Measurements from ENCODE around the gene VIM. TPM values are rescaled to one million over a fixed set of nuclear protein-coding genes. Genes with fewer than 3 reads are reported as not detected.

VIM gene
- total RNA-seq, 1 donor from 2014 or later, result 115 TPM

DNA sequence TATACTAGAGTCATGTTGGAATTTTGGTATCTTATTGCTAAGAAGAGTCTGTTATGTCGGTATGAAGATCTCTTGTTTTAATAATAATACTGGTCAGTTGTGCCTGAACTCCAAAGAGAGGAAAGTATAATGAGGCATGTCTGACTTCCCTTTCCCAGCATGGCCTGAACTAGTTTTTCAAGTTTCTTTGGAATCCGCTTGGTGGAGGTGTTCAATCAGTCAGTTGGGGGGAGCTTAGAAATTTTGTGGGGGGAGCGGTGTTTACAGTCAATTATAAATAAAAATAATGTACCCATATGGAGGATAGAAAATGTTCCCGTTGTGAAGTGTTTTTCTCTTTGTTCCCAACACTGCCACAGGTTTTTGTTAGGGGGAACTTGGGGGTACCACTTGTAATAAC is 25.0 kb upstream of the VIM start:
- H3K4me3 ChIP-seq (ENCODE audit: low read depth, low read length), result no peak overlapping the region
- TF ChIP-seq, protein P1, sequence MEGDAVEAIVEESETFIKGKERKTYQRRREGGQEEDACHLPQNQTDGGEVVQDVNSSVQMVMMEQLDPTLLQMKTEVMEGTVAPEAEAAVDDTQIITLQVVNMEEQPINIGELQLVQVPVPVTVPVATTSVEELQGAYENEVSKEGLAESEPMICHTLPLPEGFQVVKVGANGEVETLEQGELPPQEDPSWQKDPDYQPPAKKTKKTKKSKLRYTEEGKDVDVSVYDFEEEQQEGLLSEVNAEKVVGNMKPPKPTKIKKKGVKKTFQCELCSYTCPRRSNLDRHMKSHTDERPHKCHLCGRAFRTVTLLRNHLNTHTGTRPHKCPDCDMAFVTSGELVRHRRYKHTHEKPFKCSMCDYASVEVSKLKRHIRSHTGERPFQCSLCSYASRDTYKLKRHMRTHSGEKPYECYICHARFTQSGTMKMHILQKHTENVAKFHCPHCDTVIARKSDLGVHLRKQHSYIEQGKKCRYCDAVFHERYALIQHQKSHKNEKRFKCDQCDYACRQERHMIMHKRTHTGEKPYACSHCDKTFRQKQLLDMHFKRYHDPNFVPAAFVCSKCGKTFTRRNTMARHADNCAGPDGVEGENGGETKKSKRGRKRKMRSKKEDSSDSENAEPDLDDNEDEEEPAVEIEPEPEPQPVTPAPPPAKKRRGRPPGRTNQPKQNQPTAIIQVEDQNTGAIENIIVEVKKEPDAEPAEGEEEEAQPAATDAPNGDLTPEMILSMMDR (IDR thresholded peaks at IDR 0.05; ENCODE audit: insufficient read depth, low read length, severe bottlenecking), result no peak
- H3K27me3 ChIP-seq (ENCODE audit: control insufficient read depth, insufficient read depth, low read length), result no peaks in the 10 kb centered on the region
- DNase-seq (ENCODE audit: low read depth), result peak; percentile 39
- no peak for FAIRE-seq
- H3K36me3 ChIP-seq (ENCODE audit: control insufficient read depth, insufficient read depth, low read length), result no peaks in the 10 kb centered on the region

DNA sequence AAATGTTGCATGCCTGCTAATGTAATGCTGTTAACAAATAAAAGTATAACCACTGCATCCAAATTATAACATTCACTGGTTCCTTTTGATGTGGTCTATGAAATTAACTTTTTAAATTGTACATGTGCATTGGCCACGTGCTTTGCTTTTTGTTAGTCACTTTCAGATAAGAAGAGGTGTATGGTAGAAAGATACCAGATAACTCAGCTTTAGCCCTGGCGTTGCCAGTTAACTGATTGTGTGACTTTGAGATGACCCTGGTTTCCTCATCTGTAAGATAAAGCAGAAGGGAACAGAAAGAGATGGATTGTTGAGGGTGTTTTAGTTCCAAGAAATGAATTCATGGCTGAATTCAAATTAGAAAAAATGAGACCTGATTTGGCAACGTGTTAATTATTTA is 24.6 kb upstream of the VIM start:
- no peaks in the 10 kb centered on the region for H3K27me3 ChIP-seq (ENCODE audit: control insufficient read depth, insufficient read depth, low read length)
- H3K4me3 ChIP-seq (ENCODE audit: low read depth, low read length), result no peak overlapping the region
- FAIRE-seq (no peak), DNase-seq (ENCODE audit: low read depth) (no peak)
- TF ChIP-seq, protein P1 (IDR thresholded peaks at IDR 0.05; ENCODE audit: insufficient read depth, low read length, severe bottlenecking), result no peak
- no peaks in the 10 kb centered on the region for H3K36me3 ChIP-seq (ENCODE audit: control insufficient read depth, insufficient read depth, low read length)

DNA sequence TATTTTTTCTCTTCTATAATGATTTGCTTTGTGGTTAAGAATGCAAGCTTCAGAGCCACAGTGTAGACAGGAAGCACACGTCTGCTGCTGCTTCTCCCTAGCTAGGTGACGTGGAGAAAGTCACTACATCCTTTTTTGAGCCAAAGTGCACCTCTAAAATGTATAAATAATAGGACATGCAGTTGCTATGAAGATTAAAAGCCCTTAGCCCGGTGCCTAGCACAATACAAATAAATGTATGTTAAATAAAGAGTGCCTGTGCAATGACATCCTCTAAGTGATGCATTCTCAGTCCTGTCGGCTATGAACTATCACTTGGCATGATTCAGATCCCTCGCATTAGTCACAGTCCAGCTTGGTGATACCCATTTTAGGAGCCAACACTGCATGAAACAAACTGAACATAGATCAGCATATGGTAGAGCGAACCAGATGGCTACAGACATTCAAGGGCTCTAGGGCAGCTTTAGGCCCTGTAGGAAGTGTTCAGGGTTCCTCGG is 21.8 kb upstream of the VIM start:
- Histone ChIP-seq H3K4me3 (ENCODE audit: low read depth, low read length) (no peak overlapping the region), H3K36me3 (ENCODE audit: control insufficient read depth, insufficient read depth, low read length) (no peaks in the 10 kb centered on the region), H3K27me3 (ENCODE audit: control insufficient read depth, insufficient read depth, low read length) (no peaks in the 10 kb centered on the region)
- TF ChIP-seq, protein P1 (IDR thresholded peaks at IDR 0.05; ENCODE audit: insufficient read depth, low read length, severe bottlenecking), result no peak
- DNase-seq (ENCODE audit: low read depth), result peak; percentile 93
- FAIRE-seq, result no peak

DNA sequence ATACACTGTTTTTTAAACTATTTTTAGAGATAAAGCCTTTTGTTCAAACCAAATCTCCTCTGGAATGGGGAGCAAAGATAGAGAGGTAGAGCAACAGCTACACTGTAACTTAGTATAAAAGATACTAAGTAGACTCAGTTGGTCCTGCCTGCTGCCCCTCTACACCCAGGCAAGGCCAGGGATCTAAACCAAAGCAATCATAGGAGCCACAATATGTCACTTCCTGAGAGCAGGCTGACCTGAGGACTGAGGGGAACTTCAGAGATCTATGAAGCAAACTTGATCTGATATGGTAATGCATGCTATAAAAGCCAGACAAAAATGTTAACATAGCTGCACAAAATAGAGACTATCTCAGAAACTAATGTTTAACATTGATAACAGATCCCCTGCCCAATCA is 19.6 kb upstream of the VIM start:
- FAIRE-seq, result no peak
- Histone ChIP-seq H3K27me3 (ENCODE audit: control insufficient read depth, insufficient read depth, low read length) (no peaks in the 10 kb centered on the region), H3K36me3 (ENCODE audit: control insufficient read depth, insufficient read depth, low read length) (no peaks in the 10 kb centered on the region), H3K4me3 (ENCODE audit: low read depth, low read length) (no peak overlapping the region)
- DNase-seq (ENCODE audit: low read depth), result no peak
- TF ChIP-seq, protein P1 (IDR thresholded peaks at IDR 0.05; ENCODE audit: insufficient read depth, low read length, severe bottlenecking), result no peak

DNA sequence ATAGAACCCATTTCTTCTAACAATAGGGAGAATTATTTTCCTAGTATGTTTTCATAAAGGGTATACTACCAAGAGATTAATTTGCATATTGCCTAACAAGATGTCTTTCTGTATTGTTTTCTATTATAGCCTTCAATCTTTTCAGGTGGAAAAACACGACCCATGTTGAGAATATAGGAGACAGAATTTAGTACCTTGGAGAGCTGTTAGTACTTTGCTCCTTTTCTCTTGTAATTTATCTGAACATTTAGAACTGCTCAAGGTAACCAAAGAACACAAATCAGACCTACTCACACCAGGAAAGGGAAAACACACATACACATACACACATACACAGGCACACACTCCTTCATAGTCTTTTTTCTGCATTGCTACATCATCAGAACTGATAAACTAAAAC is 18.7 kb upstream of the VIM start:
- H3K4me3 ChIP-seq (ENCODE audit: low read depth, low read length), result no peak overlapping the region
- no peaks in the 10 kb centered on the region for H3K27me3 ChIP-seq (ENCODE audit: control insufficient read depth, insufficient read depth, low read length)
- FAIRE-seq (no peak), DNase-seq (ENCODE audit: low read depth) (no peak)
- no peaks in the 10 kb centered on the region for H3K36me3 ChIP-seq (ENCODE audit: control insufficient read depth, insufficient read depth, low read length)
- TF ChIP-seq, protein P1 (IDR thresholded peaks at IDR 0.05; ENCODE audit: insufficient read depth, low read length, severe bottlenecking), result no peak

DNA sequence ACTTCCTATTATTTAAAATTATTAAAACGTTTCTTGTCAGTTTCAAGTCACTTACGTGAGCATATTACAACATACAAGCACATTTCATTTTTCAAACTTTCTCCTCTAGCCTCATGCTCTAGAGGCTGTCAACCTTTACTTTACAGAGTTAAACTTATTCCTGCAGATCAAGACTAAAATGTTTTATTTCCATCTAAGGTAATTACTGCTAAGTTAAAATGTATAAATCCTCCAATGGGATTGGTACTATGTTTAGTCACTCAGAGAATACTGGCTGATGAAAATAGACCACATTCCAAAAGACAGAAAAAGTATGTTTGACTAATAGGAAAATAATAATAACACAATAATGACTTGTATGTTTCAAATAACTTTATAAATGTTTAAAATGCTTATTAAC is 18.2 kb upstream of the VIM start:
- no peak for FAIRE-seq
- Histone ChIP-seq H3K27me3 (ENCODE audit: control insufficient read depth, insufficient read depth, low read length) (no peaks in the 10 kb centered on the region), H3K4me3 (ENCODE audit: low read depth, low read length) (no peak overlapping the region), H3K36me3 (ENCODE audit: control insufficient read depth, insufficient read depth, low read length) (no peaks in the 10 kb centered on the region)
- TF ChIP-seq, protein P1 (IDR thresholded peaks at IDR 0.05; ENCODE audit: insufficient read depth, low read length, severe bottlenecking), result no peak
- DNase-seq (ENCODE audit: low read depth), result no peak
